ENCODE results near the gene GPC1. TPM values are rescaled to one million over a fixed set of nuclear protein-coding genes. Genes with fewer than 3 reads are reported as not detected.

Gene GPC1
- total RNA-seq, 4 donors from 2014 or later: 0.88 to 62.2 (median 43.4) TPM

DNA sequence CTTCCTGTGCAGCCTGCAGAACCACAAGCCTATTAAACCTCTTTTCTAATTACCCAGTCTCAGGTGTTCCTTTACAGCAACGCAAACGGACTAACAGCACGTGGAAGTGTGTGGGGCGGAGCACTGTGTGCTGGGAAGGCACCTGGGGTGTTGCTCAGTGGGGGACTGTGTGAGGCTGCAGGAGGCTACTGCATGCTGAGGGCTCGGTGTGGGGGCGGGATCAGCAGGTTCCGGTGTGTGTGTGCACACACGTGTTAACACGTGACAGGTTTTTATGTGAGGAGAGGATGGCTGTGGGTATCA lies 63.4 kb downstream of the GPC1 start:
- no peak for DNase-seq
- H3K9me3 ChIP-seq: no peaks in the 10 kb centered on the region
- intact Hi-C loops (cut with DNase I; ENCODE audit: low total_unique reads): no loop called here
- no peaks in the 10 kb centered on the region for H3K4me1 ChIP-seq
- no peak overlapping the region for H3K27ac ChIP-seq
- no peaks in the 10 kb centered on the region for H3K36me3 ChIP-seq
- no peak overlapping the region for H3K4me3 ChIP-seq
- no peaks in the 10 kb centered on the region for H3K27me3 ChIP-seq
- TF ChIP-seq POLR2A (IDR thresholded peaks at IDR 0.05): no peak
- TF ChIP-seq, protein P1, sequence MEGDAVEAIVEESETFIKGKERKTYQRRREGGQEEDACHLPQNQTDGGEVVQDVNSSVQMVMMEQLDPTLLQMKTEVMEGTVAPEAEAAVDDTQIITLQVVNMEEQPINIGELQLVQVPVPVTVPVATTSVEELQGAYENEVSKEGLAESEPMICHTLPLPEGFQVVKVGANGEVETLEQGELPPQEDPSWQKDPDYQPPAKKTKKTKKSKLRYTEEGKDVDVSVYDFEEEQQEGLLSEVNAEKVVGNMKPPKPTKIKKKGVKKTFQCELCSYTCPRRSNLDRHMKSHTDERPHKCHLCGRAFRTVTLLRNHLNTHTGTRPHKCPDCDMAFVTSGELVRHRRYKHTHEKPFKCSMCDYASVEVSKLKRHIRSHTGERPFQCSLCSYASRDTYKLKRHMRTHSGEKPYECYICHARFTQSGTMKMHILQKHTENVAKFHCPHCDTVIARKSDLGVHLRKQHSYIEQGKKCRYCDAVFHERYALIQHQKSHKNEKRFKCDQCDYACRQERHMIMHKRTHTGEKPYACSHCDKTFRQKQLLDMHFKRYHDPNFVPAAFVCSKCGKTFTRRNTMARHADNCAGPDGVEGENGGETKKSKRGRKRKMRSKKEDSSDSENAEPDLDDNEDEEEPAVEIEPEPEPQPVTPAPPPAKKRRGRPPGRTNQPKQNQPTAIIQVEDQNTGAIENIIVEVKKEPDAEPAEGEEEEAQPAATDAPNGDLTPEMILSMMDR (IDR thresholded peaks at IDR 0.05): no peak

DNA sequence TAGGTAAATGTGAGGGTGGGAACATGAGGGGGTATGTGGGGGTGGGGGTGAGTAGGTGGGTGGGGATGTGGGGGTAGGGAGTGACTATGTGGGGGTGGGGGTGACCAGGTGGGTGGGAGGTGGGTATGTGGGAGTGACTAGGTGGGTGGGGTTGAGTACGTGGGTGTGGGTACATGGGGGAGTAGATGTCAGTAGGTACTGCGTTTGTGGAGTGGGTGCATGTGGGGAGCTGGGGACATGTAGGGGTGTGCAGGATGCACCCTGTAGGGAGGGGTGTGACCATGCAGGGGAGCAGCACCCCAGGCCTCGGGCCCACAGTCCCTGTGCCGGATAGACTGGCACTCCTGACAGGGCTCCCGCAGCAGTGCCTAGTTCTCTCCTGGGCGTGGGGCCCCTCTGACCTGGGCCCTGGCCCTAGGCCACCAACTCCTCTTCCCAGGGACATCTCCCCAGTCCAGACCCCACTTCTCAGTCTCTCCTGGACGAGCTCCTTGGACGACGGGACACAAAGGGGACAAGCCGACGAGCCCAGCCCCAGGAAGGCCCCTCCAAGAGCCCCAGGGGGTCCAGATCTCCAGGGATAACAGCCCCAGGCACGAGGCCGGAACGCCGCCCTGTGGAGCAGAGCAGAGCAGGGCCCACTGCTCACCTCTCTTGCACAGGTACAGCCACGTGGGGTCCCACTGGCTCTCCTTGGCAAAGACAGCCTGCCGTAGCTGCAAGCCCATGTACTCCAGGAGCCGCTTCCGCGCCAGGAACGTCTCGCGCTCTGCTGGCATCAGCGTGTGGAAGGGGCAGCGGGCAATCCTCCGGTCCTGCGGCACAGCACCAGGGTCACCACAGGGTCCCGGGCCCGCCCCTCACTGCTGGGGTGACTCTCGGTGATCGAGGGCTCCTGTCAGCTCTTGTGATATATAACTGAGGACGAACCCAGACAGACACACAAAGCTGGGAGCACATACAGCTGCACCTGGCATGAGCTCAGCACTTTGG lies 64.1 kb downstream of the GPC1 start:
- H3K27ac ChIP-seq: no peak overlapping the region
- H3K9me3 ChIP-seq: no peaks in the 10 kb centered on the region
- no peaks in the 10 kb centered on the region for H3K36me3 ChIP-seq
- H3K27me3 ChIP-seq: no peaks in the 10 kb centered on the region
- H3K4me3 ChIP-seq: no peak overlapping the region
- intact Hi-C loops (cut with DNase I; ENCODE audit: low total_unique reads): no loop called here
- DNase-seq: peak in 1 of 2 donors; percentile 11
- no peaks in the 10 kb centered on the region for H3K4me1 ChIP-seq
- TF ChIP-seq, protein P1 (IDR thresholded peaks at IDR 0.05): no peak
- TF ChIP-seq POLR2A (IDR thresholded peaks at IDR 0.05): no peak

DNA sequence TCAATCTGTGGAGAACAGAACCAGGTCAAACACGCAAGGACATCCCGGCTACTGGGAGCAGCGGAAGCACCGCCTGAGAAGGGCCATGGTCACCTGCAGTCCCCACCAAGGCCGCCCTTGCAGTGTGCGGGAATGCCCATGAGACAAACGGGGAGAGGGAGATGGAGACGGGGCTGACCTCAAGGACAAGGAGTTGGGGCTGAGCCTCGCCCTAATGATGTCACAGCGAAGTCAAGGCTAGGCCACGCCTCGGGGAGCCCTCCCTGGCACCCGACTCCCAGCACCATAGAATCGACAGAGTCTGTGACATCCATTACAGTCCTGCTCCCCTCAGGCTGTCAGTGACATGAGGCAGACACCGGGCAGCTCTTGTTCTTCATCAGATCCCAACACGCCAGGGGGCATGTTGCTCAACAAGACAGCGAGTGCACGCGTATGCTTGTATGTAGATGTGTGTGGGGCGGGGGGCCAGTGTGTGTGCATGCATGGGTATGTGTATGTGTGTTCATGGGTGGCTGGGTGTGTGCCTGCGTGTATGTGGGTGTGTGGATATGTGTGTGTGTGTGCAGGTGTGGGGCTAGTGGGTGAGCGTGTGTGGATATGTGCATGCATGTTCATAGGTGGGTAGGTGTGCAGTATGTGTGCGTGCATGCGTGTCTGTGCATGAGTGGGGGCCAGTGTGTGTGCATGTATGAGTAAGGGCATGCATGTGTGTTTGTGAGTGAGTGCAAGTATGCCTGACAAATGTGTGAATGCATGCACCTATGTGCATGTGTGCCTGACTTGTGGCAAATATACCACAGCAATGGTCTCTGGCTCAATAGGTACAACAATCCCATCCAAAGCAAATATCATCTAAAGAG lies 65.3 kb downstream of the GPC1 start:
- Histone ChIP-seq H3K4me1 (no peaks in the 10 kb centered on the region), H3K9me3 (no peaks in the 10 kb centered on the region), H3K27ac (no peak overlapping the region), H3K27me3 (no peaks in the 10 kb centered on the region), H3K4me3 (no peak overlapping the region), H3K36me3 (no peaks in the 10 kb centered on the region)
- TF ChIP-seq, protein P1 (IDR thresholded peaks at IDR 0.05): no peak
- no peak for TF ChIP-seq POLR2A (IDR thresholded peaks at IDR 0.05)
- intact Hi-C loops (cut with DNase I; ENCODE audit: low total_unique reads): no loop called here
- DNase-seq: peak in 1 of 2 donors; percentile 8

DNA sequence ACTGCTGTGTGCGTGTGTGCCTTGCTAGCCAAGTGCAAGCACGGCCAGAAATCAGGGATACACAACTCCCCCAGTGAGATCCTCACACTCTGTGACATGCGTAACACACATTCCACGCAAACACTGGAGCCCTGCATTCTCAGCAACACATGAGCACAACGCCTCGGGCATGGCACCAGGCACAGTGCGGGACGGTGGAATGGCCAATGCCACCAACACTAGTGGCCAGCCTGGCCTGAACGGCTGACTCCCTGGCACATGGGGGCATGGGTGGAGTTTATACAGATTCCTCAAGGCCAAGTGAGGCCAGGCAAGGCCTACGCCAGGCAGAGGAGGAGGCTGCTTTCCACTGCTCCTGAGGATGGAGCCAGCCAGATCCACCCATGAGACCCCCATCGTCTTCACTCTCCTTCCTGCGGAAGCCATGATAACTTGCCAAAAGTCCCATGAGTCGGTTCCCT lies 66.1 kb downstream of the GPC1 start:
- TF ChIP-seq POLR2A (IDR thresholded peaks at IDR 0.05): no peak
- TF ChIP-seq, protein P1 (IDR thresholded peaks at IDR 0.05): no peak
- no peaks in the 10 kb centered on the region for H3K27me3 ChIP-seq
- H3K4me3 ChIP-seq: no peak overlapping the region
- H3K4me1 ChIP-seq: no peaks in the 10 kb centered on the region
- H3K27ac ChIP-seq: no peak overlapping the region
- intact Hi-C loops (cut with DNase I; ENCODE audit: low total_unique reads): no loop called here
- no peaks in the 10 kb centered on the region for H3K9me3 ChIP-seq
- peak in 1 of 2 donors; percentile 4 for DNase-seq
- H3K36me3 ChIP-seq: no peaks in the 10 kb centered on the region

Measured in uterus (tissue), 4 donors.